GM21717 (cell line): ENCODE data around the gene PIM3.

ENCODE experiments used
- ATAC-seq: cut with Tn5 transposase; IDR thresholded peaks from one replicate; pipeline ENCODE4 v1.9.1; 2021; ENCODE audit warnings: mild to moderate bottlenecking, moderate library complexity; ENCODE audit not compliant: unreplicated experiment

Gene PIM3

DNA sequence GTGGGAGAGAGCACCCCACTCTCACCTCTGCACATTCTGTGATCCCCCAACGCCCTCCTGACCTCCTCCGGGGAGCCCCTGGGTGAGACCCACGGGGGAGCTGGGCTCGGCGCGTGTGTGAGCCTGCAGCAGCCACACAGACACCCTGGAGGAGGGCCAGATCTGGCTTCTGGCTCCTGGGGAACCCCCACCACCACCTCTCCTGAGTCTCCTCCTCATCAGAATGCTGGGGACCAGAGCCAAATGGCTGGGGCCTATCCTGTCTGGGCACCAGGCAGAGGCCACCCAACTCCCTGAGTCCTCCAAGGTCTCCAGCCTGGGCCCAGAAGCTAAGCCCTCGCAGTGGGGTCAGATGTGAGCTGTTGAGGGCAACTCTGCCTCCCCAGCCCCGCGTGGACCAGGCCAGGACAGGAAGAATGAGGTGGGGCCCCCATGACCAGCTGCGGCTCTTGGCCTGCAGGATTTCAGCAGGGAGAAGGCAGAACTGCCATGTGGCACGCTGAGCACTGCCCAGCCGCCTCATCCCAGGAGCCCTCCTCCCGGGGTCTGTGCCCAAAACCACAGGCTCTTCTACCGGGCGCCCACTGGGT lies 5.5 kb upstream of the PIM3 start:
- no peak for ATAC-seq

DNA sequence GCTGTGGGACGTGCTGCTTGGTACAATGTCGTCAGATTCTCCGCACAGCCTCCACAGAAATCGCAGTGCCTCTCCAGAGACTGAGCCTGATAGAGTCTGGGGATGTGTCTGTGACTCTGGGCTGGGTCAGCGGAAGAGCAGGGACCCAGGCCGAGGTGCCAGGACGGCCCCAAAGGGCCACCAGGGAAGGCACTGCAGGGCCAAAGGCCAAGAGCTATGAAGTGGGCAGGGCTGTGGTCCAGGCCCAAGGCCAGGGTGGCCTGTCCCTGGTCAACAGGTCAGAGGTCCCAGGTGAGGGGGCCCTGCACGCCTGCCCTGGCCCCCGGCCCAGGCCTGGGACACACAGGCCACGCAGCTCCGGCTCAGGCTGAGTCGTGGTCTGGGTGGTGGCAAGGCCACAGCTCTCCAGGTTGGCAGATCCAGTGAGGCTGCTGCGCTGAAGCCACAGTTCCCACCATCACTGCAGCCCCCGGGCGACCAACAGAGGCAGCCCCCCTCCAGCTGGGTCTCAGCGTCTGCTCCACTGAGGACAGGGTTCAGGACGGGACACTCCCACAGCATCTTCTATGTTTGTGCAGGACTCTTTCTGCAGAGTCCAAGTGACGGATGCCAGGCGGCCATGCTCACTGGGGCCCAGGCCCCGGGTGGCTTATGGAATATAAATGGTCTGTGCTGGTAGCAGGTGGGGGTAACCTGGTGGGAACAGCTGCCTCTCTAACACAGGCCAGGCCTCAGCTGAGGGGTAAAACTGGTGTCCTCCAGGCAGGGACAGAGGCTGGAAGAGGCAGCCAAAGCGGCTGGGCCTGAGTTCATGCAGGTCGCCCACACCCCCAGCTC lies 4.8 kb upstream of the PIM3 start:
- ATAC-seq: no peak

DNA sequence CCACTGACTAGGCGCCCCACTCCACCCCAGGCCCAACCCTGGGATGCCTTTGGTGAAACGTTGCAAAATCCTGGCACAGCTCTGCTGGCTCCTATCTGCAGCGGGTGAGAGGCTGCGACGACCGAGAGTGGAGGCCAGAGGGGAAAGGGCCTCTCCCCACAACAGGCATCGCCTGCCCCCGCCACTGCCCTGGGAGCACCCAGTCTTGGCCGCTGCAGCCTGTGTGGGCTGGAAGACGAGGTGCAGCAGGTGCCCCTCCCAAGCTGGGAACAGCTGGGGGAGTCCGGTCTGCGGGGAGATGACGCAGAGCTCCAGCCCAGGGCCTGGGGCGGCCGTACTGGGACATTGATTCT lies 4.2 kb upstream of the PIM3 start:
- ATAC-seq: no peak

DNA sequence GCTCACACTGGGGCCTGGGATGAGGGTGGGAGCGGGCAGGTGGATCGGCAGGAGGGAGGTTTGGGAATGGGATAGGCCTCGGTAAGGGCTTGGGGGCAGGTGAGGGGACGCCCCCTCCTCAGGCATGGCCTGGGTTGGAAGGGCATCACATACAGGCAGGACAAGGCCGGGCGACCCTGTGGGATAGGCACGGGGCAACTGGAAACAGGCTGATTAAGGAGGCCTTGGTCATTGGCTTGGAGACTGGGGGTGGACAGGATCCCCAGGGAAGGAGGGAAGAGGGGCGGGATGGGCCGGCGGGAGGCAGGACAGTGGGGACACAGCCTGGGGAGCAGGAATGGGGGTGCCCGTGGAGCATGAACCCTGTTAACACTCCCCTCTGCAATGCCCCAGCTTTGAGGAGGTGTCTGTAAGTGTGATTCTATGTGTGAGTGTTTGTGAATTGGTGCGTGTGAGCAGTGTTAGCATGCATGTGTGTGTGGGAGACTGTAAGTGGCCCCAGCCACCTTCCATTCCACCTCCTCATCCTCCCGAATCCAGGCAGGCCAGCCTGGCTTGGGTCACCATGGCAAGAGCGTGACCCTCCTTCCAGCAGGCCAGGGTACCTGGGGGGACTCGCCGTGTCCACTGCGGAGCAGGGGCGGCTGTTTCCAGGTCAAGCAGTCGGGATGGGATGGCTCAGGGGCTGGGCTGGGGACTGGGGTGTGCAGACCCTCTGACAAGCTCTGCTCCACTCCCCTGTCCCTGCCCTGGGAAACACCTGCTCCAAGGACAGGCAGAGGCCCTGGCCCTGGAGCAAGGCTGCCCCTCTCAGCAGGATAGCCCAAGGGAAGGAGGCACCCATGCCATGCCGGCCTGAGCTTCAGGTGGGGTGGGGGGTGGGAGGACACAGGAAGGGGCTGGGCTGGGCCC lies 3.4 kb upstream of the PIM3 start:
- ATAC-seq: no peak

DNA sequence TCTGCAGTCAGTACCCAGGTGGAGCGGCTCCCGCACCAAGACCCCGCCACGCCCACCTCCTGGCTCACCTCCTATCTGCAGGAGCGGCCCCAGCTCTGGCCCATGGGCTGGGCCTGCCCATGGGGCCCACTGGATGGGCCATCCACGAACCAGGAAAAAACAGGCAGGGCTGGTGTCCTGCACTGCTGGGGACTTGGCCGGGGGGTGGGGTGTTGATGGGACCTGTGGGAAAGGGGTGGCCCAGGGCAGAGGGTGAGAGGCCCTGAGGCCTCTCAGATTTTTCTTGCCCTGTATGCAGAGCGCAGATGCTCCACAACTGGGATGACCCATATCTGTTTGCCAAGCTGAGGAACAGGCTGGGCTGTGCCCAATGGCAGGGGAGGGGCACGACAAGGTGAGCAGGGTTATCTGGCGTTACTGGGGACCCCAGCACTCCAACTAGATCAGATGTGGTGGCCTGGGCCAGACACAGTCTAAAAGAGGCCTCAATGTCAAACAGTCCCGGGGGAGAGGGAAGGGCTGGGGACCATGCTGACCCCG lies 2.7 kb upstream of the PIM3 start:
- no peak for ATAC-seq

DNA sequence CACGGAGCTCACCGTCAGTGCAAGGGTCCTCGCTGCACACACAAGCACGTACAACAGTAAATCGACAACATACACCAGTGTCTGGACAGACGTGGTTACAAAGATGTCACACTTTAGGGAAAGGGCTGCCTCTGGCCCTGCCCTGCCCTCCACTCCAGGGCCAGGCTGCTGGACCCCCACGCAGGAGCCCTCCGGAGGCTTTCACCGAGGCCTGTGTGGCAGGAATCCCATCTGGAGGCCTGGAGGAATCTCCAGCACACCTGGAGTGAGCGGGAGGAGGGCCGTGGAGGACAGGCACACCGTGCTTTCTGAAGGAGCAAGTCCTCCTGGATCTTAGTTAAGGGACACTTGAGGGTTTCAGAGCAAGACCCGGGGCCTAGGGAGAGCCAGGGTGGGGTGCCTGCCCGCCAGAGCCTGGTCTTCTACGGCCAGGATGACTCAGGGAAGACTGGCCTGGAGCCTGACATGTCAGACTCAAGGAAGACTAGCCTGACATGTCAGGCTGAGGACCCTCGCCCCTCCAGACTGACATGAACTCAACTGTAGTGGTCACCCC lies 2.1 kb upstream of the PIM3 start:
- no peak for ATAC-seq

DNA sequence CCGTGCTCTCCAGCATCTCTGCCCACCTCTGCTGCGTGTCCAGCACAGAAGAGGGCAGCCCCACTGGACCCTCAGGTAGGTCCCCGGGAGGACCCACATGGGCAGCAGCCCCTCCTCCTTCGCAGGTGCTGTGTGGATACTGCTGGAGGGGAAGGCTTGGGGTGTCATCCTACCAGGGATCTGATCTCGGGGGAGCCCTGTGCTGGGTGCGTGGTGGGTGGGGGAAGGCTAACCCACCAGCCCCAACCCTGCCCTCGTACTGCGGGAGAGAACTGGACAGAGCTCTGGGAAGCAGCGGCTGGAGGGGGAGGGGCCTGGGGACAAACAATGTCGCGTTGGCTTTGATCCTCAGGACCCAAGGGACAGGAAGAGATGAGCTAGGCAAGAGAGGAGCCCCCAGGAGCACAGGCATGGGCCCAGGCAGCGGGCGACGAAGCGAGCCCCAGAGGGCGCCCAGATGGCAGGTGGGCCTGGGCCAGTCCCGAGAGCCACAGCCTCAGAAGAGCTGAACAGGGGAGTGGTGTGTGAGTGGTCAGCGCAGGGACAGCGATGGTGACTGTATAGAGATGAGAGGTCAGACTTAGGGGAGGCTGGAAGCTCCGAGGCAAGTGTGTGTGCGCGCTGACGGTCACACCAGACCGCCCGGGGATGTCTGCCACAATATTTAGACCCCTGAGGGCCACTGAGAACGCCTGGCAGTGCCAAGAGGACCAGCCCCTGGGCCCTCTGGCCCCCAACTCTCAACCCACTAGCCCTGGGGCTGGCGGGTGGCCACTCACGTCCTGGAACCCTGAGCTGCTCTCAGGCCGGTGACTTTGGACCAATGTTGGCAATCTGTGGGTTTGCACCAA lies 1.4 kb upstream of the PIM3 start:
- no peak for ATAC-seq

DNA sequence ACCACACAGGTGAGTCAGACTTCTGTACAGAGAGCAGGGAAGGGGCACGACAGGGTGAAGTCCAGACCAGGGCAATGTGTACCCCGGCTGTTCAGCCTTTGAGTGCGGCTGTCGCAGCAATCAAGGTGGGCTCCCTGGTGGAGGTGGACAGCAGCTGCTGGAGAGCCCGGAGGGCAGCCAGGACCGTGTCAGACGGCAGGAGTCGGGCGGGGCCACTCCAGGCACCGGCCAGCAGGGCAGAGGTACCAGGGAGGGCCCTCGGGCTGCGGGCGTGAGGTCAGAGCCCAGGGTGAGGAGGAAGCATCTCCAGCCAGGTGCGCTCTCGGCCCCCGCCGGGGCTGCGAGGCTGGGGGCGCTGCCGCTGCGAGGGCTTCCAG lies 802 bp upstream of the PIM3 start:
- ATAC-seq: no peak

DNA sequence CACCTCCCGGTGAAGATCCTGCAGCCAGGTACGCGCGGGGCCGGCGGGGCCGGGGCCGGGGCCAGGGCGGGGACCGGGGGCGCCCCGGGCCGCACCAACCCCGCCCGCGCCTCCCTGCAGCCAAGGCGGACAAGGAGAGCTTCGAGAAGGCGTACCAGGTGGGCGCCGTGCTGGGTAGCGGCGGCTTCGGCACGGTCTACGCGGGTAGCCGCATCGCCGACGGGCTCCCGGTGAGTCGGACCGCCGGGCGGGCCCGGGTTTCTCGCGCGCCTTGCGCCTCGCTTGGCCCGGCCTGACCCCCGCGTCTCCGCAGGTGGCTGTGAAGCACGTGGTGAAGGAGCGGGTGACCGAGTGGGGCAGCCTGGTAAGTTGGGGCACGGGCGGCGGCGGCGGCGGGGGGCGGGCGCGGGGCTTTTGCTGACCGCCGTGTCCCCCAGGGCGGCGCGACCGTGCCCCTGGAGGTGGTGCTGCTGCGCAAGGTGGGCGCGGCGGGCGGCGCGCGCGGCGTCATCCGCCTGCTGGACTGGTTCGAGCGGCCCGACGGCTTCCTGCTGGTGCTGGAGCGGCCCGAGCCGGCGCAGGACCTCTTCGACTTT lies 531 bp downstream of the PIM3 start:
- no peak for ATAC-seq

DNA sequence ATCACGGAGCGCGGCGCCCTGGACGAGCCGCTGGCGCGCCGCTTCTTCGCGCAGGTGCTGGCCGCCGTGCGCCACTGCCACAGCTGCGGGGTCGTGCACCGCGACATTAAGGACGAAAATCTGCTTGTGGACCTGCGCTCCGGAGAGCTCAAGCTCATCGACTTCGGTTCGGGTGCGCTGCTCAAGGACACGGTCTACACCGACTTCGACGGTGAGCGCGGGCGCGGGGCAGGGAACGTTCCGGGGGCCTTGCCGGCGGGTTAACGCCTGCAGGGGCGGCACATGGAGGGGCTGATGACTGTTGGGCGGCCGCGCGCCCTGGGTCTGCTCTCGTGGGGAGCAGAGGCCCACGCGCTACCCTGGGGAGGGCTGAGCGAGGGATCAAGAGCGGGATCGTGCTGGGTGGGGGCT lies 1.0 kb downstream of the PIM3 start:
- no peak for ATAC-seq

DNA sequence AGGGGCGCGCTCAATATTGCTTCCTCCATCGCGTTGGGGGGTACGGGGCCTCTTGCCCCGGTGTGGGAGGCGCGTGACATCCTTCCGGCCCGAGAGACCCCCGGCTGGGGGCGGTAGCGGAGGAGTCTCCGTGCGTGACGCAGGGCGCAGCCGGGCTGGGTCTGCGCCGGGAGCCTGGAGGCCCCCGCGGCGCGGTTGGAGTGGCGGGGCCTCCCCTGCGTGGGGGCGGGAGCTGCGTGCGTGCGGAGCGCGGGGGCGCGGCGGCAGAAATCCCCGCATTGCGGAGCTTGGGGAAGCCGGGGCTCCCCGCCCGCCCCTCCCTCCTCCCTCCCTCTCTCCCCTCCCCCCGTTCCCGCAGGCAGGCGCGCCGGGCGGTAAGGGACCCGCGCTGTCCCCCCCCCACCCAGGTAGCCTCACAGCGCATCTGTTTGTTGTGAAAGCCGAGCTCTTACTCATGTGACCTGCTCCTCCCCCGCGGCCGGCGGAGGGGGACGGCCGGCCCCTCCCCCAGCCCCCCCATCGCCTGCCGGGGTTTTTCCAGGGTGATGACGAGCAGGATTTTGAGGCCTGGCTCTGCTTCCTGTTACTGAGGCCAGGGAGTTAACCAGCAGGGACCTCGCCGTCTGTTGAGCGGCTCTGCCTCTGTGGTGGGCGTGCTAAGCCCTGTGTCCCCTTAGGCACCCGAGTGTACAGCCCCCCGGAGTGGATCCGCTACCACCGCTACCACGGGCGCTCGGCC lies 1.6 kb downstream of the PIM3 start:
- ATAC-seq: no peak

DNA sequence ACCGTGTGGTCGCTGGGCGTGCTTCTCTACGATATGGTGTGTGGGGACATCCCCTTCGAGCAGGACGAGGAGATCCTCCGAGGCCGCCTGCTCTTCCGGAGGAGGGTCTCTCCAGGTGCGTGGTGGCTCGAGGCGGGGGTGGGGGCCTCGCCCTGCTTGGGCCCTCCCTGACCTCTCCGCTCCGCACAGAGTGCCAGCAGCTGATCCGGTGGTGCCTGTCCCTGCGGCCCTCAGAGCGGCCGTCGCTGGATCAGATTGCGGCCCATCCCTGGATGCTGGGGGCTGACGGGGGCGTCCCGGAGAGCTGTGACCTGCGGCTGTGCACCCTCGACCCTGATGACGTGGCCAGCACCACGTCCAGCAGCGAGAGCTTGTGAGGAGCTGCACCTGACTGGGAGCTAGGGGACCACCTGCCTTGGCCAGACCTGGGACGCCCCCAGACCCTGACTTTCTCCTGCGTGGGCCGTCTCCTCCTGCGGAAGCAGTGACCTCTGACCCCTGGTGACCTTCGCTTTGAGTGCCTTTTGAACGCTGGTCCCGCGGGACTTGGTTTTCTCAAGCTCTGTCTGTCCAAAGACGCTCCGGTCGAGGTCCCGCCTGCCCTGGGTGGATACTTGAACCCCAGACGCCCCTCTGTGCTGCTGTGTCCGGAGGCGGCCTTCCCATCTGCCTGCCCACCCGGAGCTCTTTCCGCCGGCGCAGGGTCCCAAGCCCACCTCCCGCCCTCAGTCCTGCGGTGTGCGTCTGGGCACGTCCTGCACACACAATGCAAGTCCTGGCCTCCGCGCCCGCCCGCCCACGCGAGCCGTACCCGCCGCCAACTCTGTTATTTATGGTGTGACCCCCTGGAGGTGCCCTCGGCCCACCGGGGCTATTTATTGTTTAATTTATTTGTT lies 2.4 kb downstream of the PIM3 start:
- ATAC-seq: no peak

DNA sequence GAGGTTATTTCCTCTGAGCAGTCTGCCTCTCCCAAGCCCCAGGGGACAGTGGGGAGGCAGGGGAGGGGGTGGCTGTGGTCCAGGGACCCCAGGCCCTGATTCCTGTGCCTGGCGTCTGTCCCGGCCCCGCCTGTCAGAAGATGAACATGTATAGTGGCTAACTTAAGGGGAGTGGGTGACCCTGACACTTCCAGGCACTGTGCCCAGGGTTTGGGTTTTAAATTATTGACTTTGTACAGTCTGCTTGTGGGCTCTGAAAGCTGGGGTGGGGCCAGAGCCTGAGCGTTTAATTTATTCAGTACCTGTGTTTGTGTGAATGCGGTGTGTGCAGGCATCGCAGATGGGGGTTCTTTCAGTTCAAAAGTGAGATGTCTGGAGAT lies 3.1 kb downstream of the PIM3 start:
- ATAC-seq: no peak

DNA sequence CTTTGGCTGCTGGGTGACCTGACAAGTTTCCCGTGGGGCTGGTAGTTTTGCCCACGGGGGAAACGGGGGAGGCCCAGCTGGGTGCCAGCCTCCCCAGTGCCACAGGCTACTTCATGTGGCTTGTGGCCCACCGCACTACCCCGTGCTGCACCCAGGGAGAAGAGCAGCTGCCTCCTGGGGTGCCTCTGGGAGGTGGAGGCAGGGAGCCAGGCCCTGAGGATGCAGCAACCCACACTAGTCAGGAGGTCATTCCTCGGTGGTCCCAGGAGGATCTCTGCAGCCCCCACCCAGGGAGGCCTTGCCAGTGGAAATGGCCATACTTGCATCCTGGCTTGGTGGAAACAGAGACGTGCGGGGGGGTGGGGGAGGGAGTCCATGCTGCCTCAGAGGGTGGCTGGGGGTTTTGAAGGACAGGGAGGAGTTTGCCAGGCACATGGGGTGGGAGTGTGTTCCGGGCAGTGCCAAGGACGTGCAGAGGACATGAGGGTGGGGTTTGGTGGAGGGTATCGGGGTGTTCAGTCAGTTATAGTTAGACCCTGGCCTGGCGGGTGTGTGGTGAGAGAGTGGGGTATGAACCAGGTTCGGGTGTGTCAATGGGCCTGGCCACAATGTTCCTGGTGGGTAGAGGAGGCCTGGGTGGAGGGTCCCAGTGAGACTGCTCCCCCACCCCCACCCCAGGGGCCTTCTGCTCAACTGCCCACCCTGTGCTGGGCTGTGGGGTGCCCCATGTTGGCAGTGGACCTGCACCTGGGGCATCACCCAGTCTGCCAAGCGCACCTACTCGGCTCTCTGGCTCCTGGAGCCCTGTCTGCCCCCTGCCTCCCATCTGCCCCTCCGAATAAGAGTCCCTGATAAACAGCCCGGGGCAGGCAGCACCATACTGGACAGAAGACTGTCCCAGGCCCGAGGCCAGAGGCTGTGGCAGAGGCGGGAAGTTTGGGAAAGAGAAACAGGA lies 3.8 kb downstream of the PIM3 start:
- ATAC-seq: no peak

DNA sequence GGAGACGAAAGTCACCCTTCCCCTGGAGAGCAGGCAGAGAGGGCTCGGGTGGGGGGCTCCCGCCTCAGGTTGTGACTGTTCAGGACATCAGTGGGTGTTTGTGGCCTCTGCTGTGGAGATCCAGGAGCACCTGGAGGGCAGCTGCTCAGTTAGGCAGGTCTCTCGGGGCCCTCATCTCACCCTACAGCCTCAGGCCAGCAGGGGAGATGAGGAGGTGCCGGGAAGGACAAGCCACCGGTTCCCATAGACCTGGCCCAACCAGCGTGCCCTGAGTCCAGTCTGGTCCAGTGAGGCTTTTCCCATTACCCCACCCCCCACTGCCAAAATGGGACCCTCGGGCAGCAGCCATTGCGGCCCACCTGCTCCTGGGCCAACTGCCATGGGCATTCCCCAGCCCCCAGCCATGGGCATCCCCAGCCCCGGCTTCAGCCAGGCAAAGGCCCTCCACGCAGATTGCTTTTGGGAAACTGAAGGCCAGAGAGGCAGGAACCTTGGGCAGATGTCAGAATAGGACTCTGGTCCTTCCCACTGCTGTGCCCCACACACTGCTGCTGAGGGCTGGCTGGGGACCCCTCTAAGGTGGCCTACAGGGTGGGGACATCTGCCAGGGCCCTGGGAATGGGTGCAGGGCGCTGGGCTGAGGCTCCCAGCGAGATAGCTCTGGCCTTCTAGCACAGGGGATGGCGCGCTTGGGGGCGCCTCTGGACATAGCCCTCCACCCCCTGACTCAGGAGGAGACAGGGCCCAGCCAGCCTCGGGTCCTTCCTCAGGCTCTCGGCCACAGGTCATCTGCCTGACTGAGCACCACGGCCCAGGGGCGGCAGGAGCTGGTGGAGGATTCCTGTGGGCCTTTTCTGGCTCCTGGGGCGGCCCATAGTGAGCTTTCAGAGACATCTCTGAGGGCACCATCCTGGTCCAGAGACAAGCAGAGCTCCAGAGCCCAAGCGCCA lies 4.8 kb downstream of the PIM3 start:
- ATAC-seq: no peak
